Left forelimb (tissue), 1 donor: Measurements from ENCODE around the gene ZNF710.

ENCODE experiments used
- DNase-seq: peaks from one replicate; pipeline ENCODE4 v3.0.0-alpha.2; 2018; ENCODE audit warnings: low spot score

Gene ZNF710

DNA sequence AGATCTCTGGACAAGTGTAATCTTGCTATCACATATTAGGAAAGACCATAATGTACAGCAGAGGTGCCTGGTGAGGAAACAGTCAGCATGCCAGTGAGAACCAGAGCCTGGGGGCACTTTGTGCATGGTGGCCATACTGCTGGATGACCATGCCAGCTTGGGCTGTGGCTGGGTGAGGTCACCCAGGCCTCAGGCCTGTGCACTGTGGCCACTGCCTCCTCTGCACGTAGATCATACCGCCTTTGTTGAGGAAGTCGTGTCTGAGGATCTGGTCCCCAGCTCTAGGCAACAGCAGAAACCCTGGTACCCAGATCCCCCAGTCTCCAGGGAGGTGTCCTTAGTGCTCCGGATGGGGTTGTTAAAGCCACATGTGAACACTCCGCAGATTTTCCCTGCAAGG, 38.9 kb downstream of the ZNF710 start:
- DNase-seq: no peak

DNA sequence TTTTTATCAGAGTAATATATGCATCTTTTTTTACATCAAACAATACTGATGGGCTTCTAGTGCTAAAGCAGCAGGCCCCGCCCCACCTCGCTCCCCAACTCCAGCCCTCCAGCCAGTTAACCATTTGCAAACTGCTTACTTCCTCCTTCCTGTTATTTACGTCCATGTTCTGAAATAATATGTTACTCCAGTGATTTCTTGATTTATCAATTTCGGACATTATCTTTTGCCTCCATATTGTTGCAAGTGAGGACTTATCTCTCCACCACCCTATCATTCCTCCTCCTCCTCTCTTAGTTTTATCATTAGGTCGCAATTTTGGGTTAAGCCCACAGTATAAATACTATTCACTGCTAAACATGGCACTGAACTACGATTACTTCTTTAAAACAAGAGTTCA, 39.5 kb downstream of the ZNF710 start:
- DNase-seq: no peak

DNA sequence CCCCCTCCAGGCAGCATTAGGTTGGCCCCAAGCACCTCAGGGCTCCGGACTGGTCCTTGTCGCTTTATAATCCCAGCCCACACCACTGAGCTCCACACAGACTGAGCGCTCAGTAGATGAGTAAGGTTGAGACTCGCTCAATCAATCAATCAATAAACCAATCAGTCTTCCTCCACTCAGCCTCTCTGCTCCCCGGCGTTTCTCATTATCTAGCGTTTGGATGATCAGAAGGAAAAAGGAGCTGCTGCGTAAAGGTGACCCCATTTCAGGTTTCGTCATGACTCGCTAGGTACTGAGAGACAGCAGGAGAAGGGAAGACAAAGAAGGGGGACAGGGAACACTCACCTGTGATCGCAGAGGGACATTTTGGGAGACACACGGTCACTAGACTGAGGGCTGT, 41.2 kb downstream of the ZNF710 start:
- no peak for DNase-seq

DNA sequence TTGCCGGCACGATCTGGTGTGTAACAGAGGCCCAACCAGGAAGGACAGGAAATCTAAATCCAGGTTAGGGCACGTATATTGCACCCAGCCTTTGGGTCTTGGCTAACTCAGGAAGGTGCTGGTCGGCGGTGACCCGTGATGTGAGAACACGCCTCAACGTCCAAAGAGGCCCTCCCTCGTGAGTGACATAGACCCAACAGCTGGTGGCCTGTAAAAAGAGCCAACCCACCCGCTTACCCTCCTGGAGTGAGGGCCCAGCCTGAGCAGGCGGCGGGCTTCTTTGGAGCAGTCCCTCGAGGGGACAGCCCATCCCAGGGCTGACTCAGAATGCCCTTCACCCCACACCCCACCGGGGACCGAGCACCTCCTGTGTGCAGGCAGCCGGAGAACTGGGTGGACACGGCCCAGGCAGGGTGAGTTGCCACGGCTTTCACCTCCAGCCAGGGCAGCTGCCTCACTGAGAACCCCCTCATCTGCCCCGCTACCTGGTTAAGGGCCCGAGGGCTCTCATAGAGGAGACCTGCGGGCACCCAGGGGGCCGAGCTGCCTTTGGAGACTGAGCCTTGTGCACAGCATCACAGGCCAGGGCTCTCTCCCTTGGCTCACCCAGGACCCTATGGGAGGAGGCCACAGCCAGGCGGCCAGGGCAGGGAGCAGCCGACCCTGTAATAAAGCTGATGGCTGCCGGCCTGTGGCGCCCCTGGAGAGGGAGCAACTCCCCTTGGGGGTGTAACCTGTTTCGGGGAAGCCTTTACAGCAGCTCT, 41.8 kb downstream of the ZNF710 start:
- no peak for DNase-seq

DNA sequence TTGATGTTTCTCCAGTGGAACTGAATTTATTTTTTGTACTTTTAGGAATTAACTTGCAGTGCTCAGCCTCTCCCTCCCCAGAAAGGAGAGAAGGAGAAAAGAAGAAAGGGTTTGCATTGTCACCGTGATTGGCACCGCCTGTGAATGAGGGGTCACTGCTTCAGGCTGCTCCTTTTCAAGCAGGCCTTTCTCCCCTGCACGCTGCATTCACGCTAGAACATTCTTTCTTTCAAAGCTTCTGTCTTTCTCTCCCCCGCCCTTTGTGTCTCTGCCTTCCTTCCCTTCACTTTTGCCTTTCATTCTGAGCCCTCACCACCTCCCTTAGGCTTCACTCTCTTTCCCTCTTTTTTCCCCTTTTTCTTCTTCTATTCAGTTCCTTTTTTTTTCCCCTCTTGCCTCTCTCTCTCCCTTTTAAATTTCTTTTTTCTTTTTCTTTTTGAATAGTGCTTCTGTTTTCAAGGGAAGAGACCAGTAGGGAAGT, 42.4 kb downstream of the ZNF710 start:
- DNase-seq: no peak

DNA sequence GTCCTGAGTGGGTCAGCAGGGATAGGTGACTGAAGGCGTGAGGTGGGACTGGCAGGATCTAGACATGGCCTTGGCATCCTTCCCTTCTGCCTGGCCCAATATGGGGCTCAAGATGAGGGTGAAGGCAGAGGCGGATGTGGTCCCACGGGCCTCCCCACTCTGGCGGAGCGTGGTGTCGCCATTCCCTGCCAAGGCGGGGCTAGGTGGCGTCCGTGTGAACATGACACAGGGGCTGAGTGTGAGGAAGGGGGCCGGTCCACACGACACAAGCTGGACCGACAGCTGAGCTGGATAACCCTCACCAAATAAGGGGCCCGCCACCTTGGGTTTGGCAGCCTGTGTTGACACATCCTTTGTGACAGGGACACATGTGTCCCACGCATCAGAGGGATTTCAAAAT, 43.1 kb downstream of the ZNF710 start:
- no peak for DNase-seq

DNA sequence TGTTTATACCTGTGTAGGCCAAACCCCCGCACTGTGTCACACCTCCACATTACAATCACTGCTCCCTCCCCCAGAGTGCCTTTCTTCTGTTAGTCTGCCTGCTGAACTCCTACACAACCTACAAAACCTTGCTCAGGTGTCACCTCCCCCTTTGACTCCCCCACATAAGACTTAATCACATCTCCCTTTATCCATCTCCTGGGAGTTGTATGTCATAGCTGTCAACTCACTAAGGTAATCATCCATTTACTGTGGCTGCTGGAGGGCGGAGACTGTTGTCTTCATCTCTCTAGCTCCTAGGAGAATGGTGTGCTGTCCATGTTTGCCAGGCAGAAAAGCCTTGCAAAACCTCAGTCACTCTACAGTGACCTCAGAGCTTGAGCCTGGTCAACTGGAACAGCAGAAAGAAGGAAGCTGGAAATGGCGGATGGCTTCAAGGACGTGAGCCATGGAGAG, 43.8 kb downstream of the ZNF710 start:
- no peak for DNase-seq

DNA sequence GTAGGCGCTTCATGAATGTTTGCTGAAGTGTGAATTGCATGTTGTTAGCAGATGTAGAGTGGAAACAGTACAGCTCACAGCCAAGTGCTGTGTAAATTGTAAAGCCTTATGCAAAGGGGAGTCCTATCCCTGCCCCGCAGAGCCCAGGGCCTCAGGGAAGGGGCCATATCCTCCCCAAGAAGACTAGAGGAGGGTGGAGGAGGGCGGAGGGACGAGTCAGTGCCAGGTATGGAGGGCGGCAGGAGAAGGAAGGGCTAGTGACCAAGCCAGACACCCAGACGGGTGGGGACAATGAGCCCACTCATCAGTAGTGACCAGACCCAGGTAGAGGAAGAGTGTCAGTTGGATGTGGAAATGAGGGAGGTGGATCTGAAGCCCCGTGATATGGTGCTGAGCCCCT, 45.2 kb downstream of the ZNF710 start:
- DNase-seq: no peak

DNA sequence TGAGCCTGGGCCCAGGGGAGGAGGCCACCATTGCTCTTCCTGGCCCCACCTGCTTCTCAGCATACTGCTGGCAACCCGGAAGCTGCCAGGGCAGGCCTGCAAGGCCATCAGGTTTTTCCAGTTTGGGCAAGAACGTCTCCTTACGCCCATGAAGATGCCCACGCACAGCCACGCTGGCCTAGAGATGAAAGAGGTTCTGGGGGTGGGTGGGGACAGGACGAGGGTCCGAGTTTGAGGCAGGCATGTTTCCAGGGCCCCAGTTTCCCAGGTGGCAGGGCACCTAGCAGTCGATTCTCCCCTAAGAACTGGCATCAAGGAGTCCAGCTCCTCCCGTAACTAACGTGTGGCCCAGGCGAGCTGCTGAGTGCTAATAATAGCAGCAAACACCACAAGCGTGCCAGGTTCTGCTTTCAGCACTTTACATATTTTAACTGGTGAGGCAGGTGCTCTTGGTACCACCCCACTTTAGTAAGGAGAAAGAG, 45.8 kb downstream of the ZNF710 start:
- DNase-seq: no peak

DNA sequence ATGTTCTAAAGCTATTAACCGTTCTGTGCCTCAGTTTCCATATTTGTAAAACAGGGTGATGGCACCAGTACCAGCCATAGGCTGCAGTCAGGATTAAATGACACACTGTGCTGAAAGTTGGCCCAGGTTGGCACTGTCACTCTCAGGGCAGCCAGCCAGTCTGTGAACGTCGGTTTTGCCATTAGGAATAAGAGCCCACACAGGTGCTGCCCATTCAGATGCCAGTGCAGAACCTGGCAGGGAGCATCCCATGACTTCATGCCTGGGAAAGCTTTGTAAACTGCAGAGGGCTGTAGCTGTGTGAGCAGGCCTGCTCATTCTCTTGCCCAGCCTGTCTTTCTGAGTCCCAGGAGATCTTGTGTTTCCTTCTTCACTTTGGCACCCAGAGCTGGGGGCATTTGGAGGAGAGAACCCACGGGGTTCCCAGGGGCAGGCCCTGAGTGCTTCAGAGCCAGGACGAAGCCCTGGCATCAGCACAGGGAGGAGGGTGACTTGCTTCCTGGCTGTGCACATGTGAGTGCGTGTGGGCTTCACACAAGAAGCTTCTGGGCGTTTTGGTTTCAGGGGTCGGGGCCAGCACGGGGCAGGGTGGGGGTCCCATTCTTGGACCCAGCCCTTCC, 46.9 kb downstream of the ZNF710 start:
- no peak for DNase-seq

DNA sequence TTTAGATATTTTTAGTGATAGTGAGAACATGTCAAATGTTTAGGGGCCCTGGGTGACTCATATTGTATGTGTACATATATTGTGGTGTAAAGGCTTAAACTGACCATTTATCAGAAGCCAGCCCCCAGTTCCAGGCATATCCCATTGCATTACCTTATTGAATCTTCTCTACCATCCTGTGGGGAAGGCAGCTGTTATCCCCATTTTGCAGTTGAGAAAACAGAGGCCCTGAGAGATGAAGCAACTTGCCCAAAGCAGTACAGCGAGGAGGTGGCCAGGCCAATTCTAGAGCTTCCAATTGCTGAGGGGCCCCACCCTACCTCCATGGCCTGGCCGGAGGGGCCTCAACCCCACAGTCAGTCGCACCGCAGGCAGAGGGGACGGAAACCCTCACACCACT, 47.9 kb downstream of the ZNF710 start:
- DNase-seq: no peak

DNA sequence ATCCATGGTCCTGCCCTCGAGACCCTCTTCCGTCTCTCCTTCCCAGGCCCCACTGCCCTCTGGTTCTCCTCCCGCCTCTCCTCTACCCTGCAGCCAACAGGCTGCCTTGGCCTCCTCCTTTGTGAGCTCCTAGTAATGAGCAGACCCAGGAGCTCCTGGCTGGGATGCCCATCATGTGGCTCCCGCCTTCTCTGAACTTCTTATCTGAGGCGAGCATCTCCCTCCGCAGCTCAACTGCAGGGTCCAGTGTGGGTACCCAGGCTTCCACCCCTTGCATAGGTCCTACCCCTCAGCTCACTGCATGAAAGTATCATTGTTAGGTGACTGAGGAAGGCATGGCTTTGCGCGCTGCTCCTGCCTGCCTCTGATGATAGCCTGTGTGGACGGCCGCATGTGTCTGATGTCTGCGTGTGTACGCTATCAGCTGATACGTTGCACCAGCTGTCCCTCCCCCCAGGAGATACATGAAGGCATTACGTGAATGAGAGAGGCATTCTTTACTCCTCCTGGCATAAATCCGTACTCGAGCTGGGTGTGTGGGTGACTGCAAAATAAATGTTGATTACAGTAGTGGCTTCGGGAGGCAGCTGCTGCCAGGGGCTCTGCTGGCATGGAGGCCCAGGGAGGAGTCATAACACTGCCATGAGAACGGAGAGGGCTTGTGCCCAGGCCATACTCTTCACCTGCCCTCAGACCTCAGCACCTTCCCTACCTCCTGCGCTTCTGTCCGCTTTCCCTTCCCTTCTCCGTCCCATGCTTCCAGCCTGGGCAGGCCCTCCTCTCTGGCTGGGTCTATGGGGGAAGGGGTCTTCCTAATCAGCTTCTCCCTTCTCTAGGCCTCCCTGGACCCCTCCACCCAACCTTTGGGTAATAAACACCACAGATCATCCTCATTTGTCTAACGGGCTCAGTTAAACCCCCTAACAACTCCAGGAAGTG, 48.8 kb downstream of the ZNF710 start:
- no peak for DNase-seq

DNA sequence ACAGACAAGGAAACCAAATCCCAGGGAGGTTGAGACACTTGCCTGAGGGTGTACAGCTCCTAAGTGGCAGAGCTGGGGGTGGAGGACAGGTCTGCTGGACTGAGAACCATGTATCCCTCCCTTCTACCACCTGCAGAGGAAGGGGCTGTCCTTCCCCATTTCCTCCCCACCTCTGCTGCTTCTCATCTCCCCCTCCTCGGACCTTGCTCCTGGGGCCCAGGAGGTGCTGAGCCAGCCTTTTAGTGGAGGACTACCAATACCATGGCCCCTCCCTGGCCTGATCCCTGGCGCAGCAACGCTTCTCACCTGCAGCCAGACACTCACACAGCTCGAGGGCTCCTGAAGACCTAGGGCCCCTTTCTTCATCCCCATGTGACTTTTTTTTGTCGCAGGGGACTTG, 50.8 kb downstream of the ZNF710 start:
- no peak for DNase-seq

DNA sequence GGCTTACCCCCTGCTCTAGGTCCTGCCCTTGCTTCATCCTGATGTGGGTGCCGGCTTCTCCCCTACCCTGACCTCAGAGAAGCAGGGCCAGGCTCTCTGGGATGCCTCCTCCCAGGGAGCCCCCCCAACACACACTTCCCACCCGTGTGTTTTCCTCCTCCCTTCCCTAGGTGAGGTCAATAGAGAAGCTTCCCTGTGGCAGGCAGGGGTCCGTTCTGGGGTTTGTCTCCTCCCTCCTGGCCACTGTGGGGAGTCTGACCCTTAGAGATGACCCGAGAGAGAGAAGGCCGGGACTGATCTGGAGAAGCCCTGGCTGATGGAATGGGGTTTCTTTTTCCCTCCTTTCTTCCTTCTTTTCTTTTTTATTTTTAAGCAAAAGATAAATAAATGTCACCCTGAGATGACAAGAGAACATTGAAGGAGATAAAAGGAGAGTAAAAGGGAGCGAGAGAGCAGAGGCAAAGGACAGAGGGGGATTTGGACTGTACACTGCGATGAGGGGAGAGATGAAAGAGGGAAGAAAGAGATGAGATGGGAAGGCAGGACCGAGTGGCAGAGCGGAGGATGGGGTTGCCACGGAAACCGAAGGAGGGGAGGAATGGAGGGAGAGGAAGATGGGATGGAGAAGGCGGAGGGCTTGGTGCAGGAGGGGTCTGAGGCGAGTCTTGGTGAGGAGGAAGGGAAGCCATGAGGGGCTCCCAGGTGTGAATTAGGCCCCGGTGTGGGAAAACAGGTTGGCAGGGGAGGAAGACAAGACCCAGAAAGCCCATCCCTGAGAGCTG, 52.8 kb downstream of the ZNF710 start:
- DNase-seq: no peak

DNA sequence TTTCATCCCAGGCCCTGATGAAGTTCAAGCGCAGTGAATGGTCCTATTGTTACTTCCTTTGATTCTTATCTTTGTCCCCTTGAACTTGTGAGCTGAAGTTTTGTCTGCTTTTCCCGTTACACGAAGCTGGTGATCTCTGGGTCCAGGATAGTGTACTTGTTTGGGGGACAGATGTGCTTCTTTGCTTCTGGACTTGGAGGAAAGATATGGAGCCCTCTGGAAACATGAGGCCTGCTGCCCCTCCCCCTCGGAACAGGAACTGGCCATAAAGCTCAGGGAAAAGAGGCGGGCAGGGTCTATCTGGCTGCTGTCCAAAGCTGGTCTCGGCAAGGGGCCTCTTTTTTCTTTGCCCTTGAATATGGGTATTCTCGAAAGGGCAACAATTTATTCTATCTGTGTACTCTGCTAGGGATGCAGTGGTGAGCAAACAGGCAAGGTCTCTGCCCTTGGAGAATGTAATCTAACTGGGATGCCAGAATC, 53.5 kb downstream of the ZNF710 start:
- no peak for DNase-seq

DNA sequence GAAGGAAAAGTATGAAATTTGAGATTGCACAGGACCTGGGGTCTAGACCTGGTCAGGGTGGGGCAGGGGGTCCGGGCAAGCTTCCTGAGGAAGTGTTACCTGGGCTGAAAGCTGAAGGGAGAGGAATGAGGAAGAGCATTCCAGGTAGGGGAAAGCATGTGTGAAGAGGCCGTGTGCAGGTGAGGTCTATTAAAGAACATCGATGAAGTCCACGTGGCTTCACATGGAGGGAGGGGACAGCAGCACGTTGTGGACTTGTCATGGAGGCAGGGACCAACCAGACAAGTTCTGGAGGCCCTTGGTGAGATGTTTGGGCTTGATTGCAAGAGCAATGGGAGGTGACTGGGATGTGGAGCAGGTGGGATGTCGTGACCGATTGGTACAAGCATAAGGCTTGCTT, 54.1 kb downstream of the ZNF710 start:
- no peak for DNase-seq

DNA sequence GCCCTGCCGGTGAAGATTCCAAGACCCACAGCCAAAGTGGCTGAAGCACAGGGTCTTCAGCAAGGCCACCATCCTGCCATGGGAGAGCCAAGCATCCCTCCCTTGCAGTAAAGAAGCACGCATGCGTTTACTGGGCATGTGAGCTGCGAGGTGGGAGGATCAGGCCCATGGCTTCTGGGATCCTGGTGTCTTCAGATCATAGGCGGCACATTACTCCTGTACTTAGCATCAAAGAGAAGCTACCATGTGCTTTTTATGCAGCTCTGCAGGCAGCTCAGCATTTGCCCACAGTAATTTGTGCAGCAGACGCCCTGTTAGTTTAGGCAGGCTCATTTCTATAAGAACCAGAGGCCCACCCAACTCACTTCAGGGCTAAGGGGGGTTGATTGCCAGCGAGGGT, 55.4 kb downstream of the ZNF710 start:
- no peak for DNase-seq

DNA sequence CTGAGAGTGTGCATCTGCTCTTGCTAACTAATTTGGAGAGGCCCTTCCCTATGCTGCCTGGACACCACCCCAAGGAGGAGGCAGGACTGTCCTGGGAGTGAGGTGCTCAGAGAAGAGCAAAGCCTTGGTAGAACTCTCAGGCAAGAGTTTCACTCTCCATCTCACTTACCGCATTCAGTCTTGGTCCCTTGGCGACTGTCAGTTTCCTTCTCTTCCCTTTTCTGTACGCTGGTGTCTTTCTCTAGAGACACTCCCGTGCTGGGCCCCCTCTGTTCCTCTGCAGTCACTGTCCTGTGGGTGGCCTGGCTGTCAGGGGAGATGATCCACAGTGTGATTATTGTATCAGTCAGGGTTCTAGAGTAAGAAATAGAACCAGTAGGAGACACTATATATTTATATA, 57.2 kb downstream of the ZNF710 start:
- DNase-seq: no peak

DNA sequence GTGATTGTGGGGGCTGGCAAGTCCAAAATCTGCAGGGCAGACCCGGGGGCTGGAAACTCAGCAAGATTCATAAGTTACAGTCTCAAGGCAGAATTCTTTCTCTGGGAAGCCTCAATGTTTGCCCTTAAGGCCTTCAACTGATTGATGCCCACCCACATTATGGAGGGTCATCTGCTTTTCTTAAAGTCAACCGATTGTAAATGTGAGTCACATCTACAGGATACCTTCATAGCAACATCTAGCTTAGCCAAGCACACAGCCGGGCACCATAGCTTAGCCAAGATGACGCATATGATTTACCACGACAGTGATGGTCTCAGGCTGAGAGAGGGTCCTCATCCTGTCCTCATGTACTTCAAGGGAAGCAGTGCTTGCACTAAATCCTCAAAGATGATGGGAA, 57.7 kb downstream of the ZNF710 start:
- DNase-seq: no peak

DNA sequence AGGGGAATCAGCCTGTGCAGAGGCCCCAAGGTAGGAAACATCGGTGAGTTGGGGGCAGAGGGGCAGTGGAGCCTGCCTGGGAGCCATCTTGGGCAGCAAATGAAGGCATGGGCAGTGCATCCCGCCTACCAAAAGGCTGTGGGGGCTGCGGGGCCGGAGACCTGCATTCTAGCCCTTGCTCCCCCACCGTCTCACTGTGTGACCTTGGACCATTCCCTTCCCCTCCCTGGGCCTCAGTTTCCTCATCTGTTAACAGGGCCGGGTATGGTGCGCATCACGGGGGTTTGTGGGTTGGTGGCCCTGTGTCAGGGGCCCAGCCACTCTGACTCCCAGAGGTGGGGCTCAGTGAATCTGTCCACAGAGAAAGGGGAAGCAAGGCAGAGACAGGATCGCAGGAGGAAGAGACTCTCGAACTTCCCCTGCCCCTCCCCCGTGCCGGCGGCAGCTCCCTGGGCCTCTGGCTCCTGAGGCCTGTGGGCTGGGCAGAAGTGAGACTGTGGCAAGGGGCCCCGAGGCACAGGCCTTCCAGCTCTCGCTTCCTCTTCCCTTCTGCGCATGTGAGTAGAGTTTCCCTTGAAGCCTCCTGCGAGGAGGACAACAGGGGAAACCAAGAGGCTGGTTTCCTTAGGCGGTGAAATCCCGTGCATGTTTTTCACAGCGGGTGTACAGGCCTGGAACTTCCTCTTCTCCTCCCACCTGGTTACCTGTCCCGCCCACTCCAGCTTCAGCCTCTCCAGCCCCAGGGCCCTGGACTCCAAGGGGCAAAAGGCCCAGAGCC, 58.3 kb downstream of the ZNF710 start:
- DNase-seq: no peak

DNA sequence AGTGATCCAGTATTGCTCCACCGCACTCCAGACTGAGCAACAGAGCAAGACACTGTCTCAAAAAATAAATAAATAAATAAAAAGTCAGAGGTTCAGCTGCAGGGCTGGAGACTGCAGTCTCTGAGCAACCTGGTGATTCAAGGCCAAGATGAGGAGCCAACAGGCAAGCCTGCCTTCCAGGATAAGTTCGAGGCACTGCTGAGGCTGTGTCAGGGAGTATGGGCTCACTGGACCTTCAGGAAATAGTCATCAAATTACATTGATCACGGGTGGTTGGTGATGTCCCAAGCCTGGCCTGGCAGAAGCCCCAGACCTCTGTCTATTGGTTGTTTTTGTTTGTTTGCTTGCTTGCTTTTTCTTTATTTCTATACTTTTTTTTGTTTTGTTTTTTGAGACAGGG, 59.7 kb downstream of the ZNF710 start:
- DNase-seq: no peak
